H1 (cell line): ENCODE data around the gene USP12. TPM values are rescaled to one million over a fixed set of nuclear protein-coding genes. Genes with fewer than 3 reads are reported as not detected.

ENCODE experiments used
- CHD2 ChIP-seq: IDR thresholded peaks from 2 replicates; pipeline ENCODE4 v1.6.1; 2012; ENCODE audit warnings: low read length, improper control_type of control experiment
- polyA plus RNA-seq, 7 experiments: library from polyadenylated mRNA; depleted of rRNA in 3 of 7; stranded (reverse) in 5 of 7; unstranded in 2 of 7; fragments of >200 nt in 5 of 7; fragments of 200-250 nt in 2 of 7; gene quantifications; 1 replicate in 5 of 7; 2 replicates in 1 of 7; 4 replicates in 1 of 7; pipeline versions ENCODE4 v1.2.1 to v1.2.3, GENCODE V29; 2011 to 2013; ENCODE audit warnings: missing spikeins in 2 of 7, mixed read lengths in 2 of 7
- total RNA-seq: library from RNA; stranded (reverse); fragmentation: NEBNext Ultra II Directional; extraction: Animal tissue kit (Norgen Biotek cat#: 25700); gene quantifications from 2 replicates; pipeline ENCODE4 v1.2.1, GENCODE V29; 2021
- TF ChIP-seq, protein P1 (sequence below): IDR thresholded peaks from 2 replicates; pipeline ENCODE4 v1.6.1; 2012; ENCODE audit warnings: inconsistent platforms
- TF ChIP-seq, protein P2 (sequence below): IDR thresholded peaks from 2 replicates; pipeline ENCODE4 v1.6.1; 2012; ENCODE audit warnings: inconsistent platforms

The USP12 gene
- total and polyA plus RNA-seq, 2 of the 8 experiments (the other 6 are each of a cell fraction or from before 2014, with no cell fraction given), result 4.0 to 30.0 TPM

DNA sequence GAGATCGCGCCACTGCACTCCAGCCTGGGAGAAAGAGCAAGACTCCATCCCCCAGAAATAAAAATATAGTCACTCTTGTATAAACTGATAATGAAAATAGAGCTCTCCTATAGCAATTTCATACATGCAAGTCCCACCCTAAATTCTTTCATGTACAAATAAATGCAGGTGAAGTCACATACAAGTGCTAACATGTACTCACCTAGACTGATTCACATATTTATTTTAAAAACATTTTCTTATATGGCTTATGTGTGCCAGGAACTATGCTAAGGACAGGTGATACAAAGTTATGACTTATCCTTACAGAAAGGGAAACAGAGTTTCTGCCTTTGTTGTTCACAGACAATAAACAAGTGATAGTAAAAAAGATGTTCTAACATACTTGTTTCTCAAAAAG is 32.0 kb downstream of the USP12 start (continued):
- TF ChIP-seq, protein P1, sequence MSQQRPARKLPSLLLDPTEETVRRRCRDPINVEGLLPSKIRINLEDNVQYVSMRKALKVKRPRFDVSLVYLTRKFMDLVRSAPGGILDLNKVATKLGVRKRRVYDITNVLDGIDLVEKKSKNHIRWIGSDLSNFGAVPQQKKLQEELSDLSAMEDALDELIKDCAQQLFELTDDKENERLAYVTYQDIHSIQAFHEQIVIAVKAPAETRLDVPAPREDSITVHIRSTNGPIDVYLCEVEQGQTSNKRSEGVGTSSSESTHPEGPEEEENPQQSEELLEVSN, result no peak
- TF ChIP-seq CHD2, result no peak
- TF ChIP-seq, protein P2, sequence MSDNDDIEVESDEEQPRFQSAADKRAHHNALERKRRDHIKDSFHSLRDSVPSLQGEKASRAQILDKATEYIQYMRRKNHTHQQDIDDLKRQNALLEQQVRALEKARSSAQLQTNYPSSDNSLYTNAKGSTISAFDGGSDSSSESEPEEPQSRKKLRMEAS, result no peak
